Peyer's patch (tissue), 4 donors: ENCODE data around the gene ASCL2. TPM values are rescaled to one million over a fixed set of nuclear protein-coding genes. Genes with fewer than 3 reads are reported as not detected.

Experiments used
- DNase-seq, 3 donors: peaks; one replicate each; pipeline ENCODE4 v3.0.0-alpha.2; 2017 to 2019
- H3K27ac ChIP-seq, 4 donors: fragments of 200-600 bp; sonication (generic); one replicate each; pipeline ENCODE4 v1.5.1; 2016 to 2019
- H3K27me3 ChIP-seq, 2 donors: fragments of 200-600 bp; sonication (generic); one replicate each; pipeline ENCODE4 v1.5.1; 2019
- H3K36me3 ChIP-seq, 3 donors: fragments of 200-600 bp; sonication (generic); one replicate each; pipeline ENCODE4 v1.5.1; 2016 to 2019
- H3K4me1 ChIP-seq, 4 donors: fragments of 200-600 bp; sonication (generic); one replicate each; pipeline ENCODE4 v1.5.1; 2016 to 2019
- H3K4me3 ChIP-seq, 4 donors: fragments of 200-600 bp; sonication (generic); 1 replicate in 3 of 4; 2 replicates in 1 of 4; pipeline ENCODE4 v1.5.1; 2016 to 2019; ENCODE audit warnings: mild to moderate bottlenecking in 1 of 4
- H3K9me3 ChIP-seq, 4 donors: fragments of 200-600 bp; sonication (generic); one replicate each; pipeline ENCODE4 v1.5.1; 2016 to 2019; ENCODE audit warnings: mild to moderate bottlenecking in 1 of 4
- CTCF ChIP-seq, 6 experiments: fragments of 450-650 bp in 4 of 6; fragments of 200-600 bp in 2 of 6; sonication (generic) in 1 of 6; IDR thresholded peaks; one replicate each; pipeline ENCODE4 v1.5.1; 2017 to 2019; ENCODE audit warnings: antibody characterized with exemption in 6 of 6, mild to moderate bottlenecking in 3 of 6, moderate library complexity in 1 of 6
- POLR2A ChIP-seq, 2 donors: fragments of 450-650 bp; IDR thresholded peaks; one replicate each; pipeline ENCODE4 v1.5.1; 2017; ENCODE audit warnings: antibody characterized with exemption in 2 of 2, mild to moderate bottlenecking in 2 of 2, moderate library complexity in 2 of 2
- total RNA-seq, 4 donors: library from RNA; depleted of rRNA; stranded (reverse); fragments of >200 nt; gene quantifications; one replicate each; pipeline ENCODE4 v1.1.0, GENCODE V29; 2016

ASCL2 gene
- total RNA-seq, 4 donors from 2014 or later = 7.5 to 11.9 (median 8.4) TPM

DNA sequence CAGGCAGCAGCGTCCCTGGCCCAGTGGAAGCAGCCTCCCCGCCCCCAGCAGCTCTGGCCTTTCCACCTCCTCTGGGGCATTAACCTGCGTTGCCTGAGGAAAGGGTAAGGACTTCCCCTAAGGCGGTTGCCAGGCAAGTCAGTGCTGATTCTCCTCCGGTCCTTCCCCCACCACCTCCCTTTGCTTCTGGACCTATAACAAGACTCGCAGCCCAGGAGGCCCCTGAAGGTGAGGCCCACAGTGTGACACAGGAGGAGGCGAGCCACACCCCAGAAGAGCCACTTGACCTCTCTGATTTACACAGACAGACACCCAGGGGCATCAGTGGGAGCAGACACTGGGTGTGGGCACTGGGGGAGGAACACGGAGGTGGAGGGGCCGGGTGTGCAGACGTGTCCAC, 35.4 kb downstream of the ASCL2 start:
- no peak for TF ChIP-seq POLR2A (IDR thresholded peaks at IDR 0.05)
- no peak for TF ChIP-seq CTCF (IDR thresholded peaks at IDR 0.05)
- H3K27ac ChIP-seq = no peak overlapping the region
- H3K4me3 ChIP-seq = no peak overlapping the region
- no peaks in the 10 kb centered on the region for H3K4me1 ChIP-seq
- no peaks in the 10 kb centered on the region for H3K36me3 ChIP-seq
- H3K27me3 ChIP-seq = no peaks in the 10 kb centered on the region
- no peak for DNase-seq
- H3K9me3 ChIP-seq = no peaks in the 10 kb centered on the region

GRCh38 chr11:2233693-2234455, 36.5 kb downstream of the ASCL2 start:
- no peak for DNase-seq
- no peak overlapping the region for H3K27ac ChIP-seq

DNA sequence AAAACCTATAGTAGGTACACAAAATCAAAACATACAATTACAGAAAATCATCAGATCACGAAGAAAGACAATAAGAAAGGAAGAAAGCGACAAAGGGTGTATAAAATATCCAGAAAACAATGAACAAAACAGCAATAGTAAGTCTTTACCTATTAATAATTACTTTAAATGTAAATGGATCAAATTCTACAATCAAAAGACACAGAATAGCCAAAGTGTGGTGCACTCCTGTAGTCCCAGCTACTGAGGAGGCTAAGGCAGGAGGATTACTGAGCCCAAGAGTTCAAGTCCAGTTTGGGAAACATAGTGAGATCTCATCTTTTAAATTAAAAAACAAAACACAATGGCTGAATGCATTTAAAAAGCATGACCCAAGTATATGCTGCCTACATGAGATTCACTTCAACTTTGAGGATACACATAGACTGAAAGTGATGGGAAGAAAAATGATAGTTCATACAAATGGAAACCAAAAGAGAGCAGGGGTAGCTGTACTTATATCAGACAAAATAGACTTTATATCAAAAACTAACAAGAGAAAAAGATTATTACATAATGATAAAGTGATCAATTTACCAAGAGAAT, 40.6 kb downstream of the ASCL2 start:
- H3K9me3 ChIP-seq = peaks cover 0 to 6% (median 0%) of the 10 kb centered on the region in 4 donors
- TF ChIP-seq CTCF (IDR thresholded peaks at IDR 0.05) (no peak), POLR2A (IDR thresholded peaks at IDR 0.05) (no peak)

More at GRCh38 chr11:2233693-2234455, 36.5 kb downstream of the ASCL2 start:
- Histone ChIP-seq H3K4me1 (no peaks in the 10 kb centered on the region), H3K36me3 (no peaks in the 10 kb centered on the region), H3K27me3 (no peaks in the 10 kb centered on the region), H3K4me3 (no peak overlapping the region), H3K9me3 (peaks cover 0 to 6% (median 0%) of the 10 kb centered on the region in 4 donors)
- no peak for TF ChIP-seq CTCF (IDR thresholded peaks at IDR 0.05)
- TF ChIP-seq POLR2A (IDR thresholded peaks at IDR 0.05) = no peak

GRCh38 chr11:2224254-2224653, 46.1 kb downstream of the ASCL2 start:
- no peaks in the 10 kb centered on the region for H3K36me3 ChIP-seq
- DNase-seq = no peak
- H3K27me3 ChIP-seq = no peaks in the 10 kb centered on the region
- no peak overlapping the region for H3K27ac ChIP-seq
- no peak overlapping the region for H3K4me3 ChIP-seq
- H3K4me1 ChIP-seq = no peaks in the 10 kb centered on the region
- H3K9me3 ChIP-seq = peaks cover 0 to 9% (median 0%) of the 10 kb centered on the region in 4 donors
- TF ChIP-seq CTCF (IDR thresholded peaks at IDR 0.05) (no peak), POLR2A (IDR thresholded peaks at IDR 0.05) (no peak)

More for the DNA sequence above, 40.6 kb downstream of the ASCL2 start:
- no peak for DNase-seq
- Histone ChIP-seq H3K4me1 (no peaks in the 10 kb centered on the region), H3K27ac (no peak overlapping the region), H3K4me3 (no peak overlapping the region), H3K36me3 (no peaks in the 10 kb centered on the region), H3K27me3 (no peaks in the 10 kb centered on the region)

DNA sequence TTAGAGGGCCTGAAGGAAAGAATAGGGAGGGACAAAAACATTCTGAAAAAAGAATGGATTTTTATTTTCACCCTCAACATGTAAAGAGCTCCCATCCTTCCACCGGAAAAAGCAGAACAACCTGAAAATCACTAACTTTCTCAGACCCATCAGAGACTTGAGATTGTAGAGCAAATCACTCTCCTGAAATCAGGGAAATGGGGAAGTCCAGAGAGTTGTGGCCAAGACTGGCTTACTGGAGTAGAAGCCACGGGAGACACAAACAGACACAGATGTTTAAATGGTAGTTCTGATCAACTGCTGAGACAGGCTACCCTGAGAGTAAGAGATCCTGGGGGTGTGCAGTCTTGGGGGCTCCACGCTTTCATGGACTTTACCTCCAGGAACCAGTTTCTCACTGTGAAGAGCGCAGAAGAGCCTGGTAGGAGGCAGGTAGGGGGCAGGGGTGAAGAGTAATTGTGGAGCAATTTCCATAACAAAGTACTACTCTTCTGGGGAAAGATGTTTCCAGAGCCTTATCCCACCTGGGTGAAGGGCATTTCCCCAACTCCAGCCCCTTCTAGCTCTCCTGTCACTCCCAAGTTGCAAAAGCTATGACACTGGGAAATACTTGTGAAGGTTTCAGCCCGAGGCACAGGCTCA, 47.1 kb downstream of the ASCL2 start:
- Histone ChIP-seq H3K9me3 (peaks cover 0 to 9% (median 0%) of the 10 kb centered on the region in 4 donors), H3K4me1 (no peaks in the 10 kb centered on the region)
- no peak for DNase-seq

More for the DNA sequence above, 47.1 kb downstream of the ASCL2 start:
- H3K36me3 ChIP-seq = no peaks in the 10 kb centered on the region
- TF ChIP-seq POLR2A (IDR thresholded peaks at IDR 0.05) = no peak
- TF ChIP-seq CTCF (IDR thresholded peaks at IDR 0.05) = no peak
- H3K27me3 ChIP-seq = no peaks in the 10 kb centered on the region
- no peak overlapping the region for H3K27ac ChIP-seq
- no peak overlapping the region for H3K4me3 ChIP-seq
